ENCODE measurements around the gene CREB1.

The CREB1 gene

DNA sequence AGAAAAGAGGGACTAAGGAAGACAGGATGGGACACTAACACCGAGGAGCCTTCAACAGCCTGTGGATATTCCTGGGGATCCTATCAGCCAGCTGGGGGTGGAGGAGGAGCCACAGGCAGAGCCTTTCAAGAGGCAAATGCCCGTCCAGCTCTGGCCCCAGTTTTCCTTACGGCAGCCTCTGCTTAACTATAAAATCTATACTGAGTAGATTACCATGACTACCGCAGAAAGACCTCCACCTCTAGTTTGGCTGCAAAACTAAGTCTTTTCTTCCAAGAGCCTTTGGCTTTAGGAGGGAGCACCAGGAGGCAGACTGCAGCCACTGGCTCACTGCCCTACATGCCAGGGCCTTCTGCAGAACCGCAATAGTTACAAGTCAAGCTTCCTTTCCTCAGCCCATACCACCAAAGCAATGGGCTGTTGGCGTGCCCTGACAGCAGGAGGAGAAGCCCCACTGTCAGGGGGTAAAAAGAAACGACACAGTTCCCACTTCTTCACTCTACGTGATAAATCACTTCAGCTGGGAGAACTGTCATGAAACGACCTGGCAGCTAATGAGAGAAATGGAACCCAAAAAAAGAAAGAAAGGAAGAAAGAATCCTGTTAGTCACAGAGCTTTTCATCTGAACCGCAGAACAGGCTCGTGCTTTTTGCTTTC, 25.1 kb upstream of the CREB1 start:
- DNase-seq (ENCODE audit: low read depth): no peak

DNA sequence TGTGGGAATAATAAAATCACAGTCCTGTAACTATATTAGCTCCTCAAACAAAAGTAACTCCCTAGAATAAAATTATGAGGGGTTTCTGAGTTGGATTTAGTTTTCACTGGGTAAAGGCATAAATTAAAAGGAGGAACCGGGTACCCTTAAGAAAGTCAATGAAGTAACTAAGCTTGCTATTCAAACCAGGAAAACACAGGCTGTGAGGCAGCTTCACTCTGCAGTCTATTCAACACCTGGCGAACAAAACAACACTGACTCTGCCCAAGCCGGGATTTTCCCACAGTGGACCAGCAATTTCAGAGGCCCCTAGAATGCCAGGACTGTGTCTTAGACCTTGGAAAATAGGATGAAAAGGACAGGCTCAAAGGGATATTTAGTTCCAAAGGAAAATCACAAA, 24.6 kb upstream of the CREB1 start:
- no peak for DNase-seq (ENCODE audit: low read depth)

- DNase-seq (ENCODE audit: low read depth): no peak
These were observed 24.0 kb upstream of the CREB1 start for GRCh38 chr2:207505728-207506127.

DNA sequence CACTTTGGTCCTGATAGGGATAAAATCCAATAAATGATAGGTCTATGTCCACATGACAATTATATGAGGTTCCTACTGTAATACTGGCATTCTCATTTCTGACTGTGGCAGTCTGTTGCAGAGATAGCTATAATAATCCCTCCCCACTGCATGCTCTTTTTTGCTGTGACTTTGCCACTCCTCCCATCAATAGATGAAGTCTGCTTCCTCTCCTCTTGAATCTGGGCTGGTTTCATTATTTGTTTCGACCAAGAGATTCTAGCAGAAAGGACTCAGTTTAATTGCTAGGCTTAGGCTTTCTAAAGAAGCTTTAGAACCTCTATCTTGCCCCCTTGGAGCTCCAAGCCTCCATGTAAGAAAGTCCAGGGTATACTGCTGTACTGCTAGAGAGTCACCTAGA, 23.3 kb upstream of the CREB1 start:
- no peak for DNase-seq (ENCODE audit: low read depth)

DNA sequence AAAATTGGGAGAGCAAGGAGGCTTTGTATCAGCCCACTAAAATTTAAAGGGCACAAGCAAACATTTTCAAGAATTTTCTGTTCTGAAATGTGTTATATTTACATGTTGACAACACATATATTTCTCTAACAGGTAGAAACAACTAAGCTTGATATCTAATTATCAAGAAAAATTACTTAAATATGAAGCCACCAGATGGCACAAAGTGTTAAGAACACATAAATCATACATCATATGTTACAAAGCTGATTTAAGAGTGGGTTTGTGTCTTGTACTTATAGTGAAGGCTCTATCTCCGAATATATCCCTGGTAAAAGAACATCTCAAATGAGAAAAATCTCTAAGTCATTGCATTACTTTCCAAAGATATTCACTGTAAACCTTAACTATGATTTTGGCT, 19.6 kb upstream of the CREB1 start:
- DNase-seq (ENCODE audit: low read depth): no peak

- DNase-seq (ENCODE audit: low read depth): no peak
These were observed 17.9 kb upstream of the CREB1 start for GRCh38 chr2:207511851-207512250.

DNA sequence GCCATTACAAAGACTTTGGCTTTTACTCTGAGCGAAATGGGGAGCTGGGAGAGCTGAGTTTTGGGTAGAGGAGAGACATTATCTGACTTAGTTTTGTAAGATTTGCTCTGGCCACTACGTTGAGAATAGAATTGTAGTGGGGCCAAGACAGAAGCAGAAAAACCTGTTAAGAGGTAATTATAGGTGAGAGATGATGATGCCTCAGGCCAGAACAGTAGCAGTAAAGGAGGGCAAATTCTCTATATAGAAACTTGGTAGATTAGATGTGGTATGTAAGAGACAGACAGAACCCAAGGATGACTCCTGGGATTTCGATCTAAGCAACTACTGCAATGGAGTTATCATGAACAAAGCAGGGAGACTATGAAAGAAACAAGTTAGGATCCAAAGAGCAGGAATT, 17.4 kb upstream of the CREB1 start:
- no peak for DNase-seq (ENCODE audit: low read depth)

DNA sequence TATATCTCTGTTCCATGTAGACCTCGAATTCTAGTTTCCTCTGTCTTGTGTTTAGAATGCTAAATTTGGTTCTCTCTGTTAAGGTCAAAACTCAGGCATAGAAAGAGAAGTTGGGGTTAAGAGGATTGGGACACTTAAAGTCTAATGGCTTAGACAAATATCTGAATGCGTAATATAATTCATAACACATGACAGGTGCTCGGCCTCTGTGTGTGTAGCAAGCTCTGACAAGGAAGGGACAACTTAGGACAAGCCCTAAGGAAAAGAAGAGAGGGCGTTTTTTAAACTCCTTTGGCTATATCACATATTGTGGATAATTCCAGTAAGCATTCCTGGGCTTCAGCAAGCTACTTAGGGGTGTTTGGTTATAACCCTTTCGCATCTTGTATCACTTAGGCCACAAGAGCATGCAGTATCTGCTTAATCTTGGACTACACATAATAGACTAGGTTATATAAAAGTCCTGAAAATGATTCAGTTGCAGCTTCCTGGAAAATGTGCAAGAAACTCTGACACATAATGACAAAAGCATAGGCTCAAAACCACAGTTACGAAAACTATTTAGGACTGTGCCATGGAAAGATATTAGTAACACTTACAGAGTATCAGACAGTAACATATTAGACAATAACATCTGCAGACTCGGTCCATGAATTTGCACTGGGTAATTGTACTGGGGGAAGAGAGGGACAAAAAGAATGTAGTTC, 16.1 kb upstream of the CREB1 start:
- no peak for DNase-seq (ENCODE audit: low read depth)

GRCh38 chr2:207514451-207514850, 15.3 kb upstream of the CREB1 start:
- no peak for DNase-seq (ENCODE audit: low read depth)

DNA sequence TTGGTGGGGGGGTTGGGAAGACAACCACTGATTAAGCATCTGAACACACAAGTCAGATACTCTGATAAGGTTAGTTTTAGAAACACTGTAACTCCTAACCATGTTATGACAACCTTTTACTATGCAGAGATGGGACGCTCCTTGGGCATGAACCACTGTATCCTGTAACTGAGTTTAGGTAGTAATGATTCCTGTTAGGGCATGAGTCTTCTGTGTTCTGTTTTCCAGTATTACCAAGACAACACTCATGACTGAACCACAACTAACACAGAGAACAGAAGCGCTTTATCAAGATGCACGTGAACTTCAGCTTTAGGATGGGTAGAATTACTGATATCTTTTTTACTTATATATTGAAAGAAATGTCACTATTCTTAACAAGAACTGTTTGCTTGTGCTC, 14.1 kb upstream of the CREB1 start:
- no peak for DNase-seq (ENCODE audit: low read depth)

- no peak for DNase-seq (ENCODE audit: low read depth)
These were observed 13.6 kb upstream of the CREB1 start for GRCh38 chr2:207516206-207516605.

DNA sequence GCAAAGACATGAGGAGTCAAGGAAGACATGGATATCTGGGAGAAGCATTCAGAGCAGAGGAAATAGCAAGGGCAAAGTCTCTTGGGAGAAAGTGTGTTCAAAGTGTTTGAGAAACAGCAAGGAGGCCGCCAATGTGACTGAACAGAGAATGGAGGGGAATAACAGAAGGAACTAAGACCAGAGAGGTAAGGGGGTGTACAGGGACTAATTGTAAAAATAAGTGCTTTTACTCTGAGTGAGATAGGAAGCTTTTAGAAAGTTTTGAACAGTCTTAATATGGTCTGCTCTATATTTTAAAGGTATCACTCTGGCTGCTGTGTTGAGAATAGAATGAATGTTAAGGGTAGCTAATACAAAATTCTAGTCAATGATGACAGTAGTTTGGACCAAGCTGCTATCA, 6.8 kb upstream of the CREB1 start:
- DNase-seq (ENCODE audit: low read depth): no peak

- no peak for DNase-seq (ENCODE audit: low read depth)
These were observed 4.5 kb upstream of the CREB1 start for GRCh38 chr2:207525296-207525695.

DNA sequence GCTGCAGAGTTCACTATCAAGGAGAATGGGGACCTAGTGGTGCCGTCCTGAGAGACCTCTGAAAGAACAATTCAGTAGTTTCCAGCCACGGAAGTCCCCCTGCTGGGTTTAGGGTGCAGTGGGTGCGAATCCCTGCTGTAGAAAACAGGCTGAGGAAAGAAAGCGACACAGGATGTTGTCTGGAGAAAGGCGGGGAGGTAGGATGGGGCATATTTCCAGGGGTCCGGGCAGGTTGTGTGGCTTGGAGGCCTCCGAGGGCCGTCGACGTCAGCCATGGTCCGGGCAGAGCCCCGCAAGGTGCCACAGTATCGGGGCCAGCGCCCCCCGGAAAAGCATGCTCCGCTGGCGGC, 807 bp upstream of the CREB1 start:
- DNase-seq (ENCODE audit: low read depth): peak; percentile 44

- DNase-seq (ENCODE audit: low read depth): peak; percentile 38
These were observed 634 bp downstream of the CREB1 start for GRCh38 chr2:207530160-207531031.

GRCh38 chr2:207531032-207531952, 1.5 kb downstream of the CREB1 start:
- DNase-seq (ENCODE audit: low read depth): no peak

- DNase-seq (ENCODE audit: low read depth): no peak
These were observed 2.9 kb downstream of the CREB1 start for GRCh38 chr2:207532676-207533075.

GRCh38 chr2:207533461-207534008, 3.8 kb downstream of the CREB1 start:
- no peak for DNase-seq (ENCODE audit: low read depth)

GRCh38 chr2:207534417-207534816, 4.7 kb downstream of the CREB1 start:
- DNase-seq (ENCODE audit: low read depth): no peak

DNA sequence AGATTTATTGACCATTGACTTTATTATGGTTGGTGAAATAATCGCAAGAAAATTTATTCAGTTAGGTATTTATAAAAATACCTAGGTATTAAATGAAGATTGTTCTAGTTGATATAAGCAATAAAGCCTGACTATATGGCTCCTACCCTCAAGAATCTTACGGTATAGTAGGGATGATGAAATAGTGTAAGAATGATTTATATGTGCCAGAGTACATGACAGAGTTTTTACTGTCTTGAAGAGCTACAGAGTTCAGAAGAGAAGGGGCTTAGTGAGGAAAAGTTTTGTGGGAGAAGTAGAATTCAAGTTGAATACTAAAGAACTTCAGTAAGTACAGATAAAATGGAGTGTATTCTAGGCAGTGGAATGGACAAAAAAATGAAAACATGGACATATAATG, 9.7 kb downstream of the CREB1 start:
- DNase-seq (ENCODE audit: low read depth): no peak

DNA sequence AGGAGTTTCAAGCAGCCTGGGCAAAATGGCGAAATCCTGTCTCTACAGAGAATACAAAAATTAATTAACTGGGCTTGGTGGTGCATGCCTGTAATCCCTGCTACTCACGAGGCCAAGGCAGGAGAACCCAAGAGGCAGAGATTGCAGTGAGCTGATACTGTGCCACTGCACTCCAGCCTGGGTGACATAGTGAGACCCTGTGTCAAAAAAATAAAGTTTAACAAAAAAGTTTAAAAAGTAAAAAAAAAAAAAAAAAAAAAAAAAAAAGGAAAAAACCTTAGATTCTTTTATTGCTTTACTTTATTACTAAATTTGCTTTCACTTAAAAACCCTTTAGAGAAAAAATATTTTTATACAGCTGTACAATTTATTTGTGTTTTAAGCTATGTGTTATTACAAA, 10.7 kb downstream of the CREB1 start:
- no peak for DNase-seq (ENCODE audit: low read depth)

GRCh38 chr2:207541933-207542332, 12.2 kb downstream of the CREB1 start:
- DNase-seq (ENCODE audit: low read depth): no peak

All from activated T-cell treated with anti-CD3 and anti-CD28 coated beads for 24 hours (primary cell).